GM18867 (cell line): Measurements from ENCODE around the gene LARGE1.
"Not testable (repeated sequence)": the region's sequence is repeated elsewhere in the genome, so short reads cannot be mapped to it uniquely, and the experiment has no call there.

Experiments
- ATAC-seq: cut with Tn5 transposase; IDR thresholded peaks from one replicate; pipeline ENCODE4 v1.9.1; 2021; ENCODE audit warnings: mild to moderate bottlenecking, moderate library complexity; ENCODE audit not compliant: unreplicated experiment

Gene LARGE1

GRCh38 chr22:33391298-33391697 is 529.0 kb downstream of the LARGE1 start:
- no peak for ATAC-seq

GRCh38 chr22:33389936-33390335 is 530.3 kb downstream of the LARGE1 start:
- no peak for ATAC-seq

- ATAC-seq, result no peak
Observed at GRCh38 chr22:33386270-33386669, 534.0 kb downstream of the LARGE1 start.

GRCh38 chr22:33385611-33386010 is 534.7 kb downstream of the LARGE1 start:
- ATAC-seq, result no peak

GRCh38 chr22:33382436-33382835 is 537.8 kb downstream of the LARGE1 start:
- ATAC-seq, result no peak

GRCh38 chr22:33381531-33382406 is 538.5 kb downstream of the LARGE1 start:
- no peak for ATAC-seq

GRCh38 chr22:33380789-33381530 is 539.3 kb downstream of the LARGE1 start:
- ATAC-seq, result no peak

- no peak for ATAC-seq
Observed at GRCh38 chr22:33379836-33380235, 540.4 kb downstream of the LARGE1 start.

- ATAC-seq, result no peak
Observed at GRCh38 chr22:33372875-33373274, 547.4 kb downstream of the LARGE1 start.

GRCh38 chr22:33363256-33363655 is 557.0 kb downstream of the LARGE1 start:
- ATAC-seq, result not testable (repeated sequence)

GRCh38 chr22:33362702-33363101 is 557.6 kb downstream of the LARGE1 start:
- ATAC-seq, result no peak

GRCh38 chr22:33361581-33361980 is 558.7 kb downstream of the LARGE1 start:
- ATAC-seq, result no peak

GRCh38 chr22:33357981-33358399 is 562.3 kb downstream of the LARGE1 start:
- ATAC-seq, result no peak

- ATAC-seq, result no peak
Observed at GRCh38 chr22:33354928-33355327, 565.3 kb downstream of the LARGE1 start.

GRCh38 chr22:33353502-33353901 is 566.8 kb downstream of the LARGE1 start:
- ATAC-seq, result no peak

- ATAC-seq, result no peak
Observed at GRCh38 chr22:33352768-33353167, 567.5 kb downstream of the LARGE1 start.

- no peak for ATAC-seq
Observed at GRCh38 chr22:33350961-33351360, 569.3 kb downstream of the LARGE1 start.

GRCh38 chr22:33350491-33350890 is 569.8 kb downstream of the LARGE1 start:
- ATAC-seq, result no peak

- no peak for ATAC-seq
Observed at GRCh38 chr22:33347002-33347401, 573.3 kb downstream of the LARGE1 start.

GRCh38 chr22:33341611-33342010 is 578.7 kb downstream of the LARGE1 start:
- no peak for ATAC-seq

- ATAC-seq, result no peak
Observed at GRCh38 chr22:33337524-33337923, 582.8 kb downstream of the LARGE1 start.
